C1 segment of cervical spinal cord (tissue), 14 donors: ENCODE measurements around the gene INAFM1.
"Not testable (repeated sequence)": the region's sequence is repeated elsewhere in the genome, so short reads cannot be mapped to it uniquely, and the experiment has no call there.

Experiments
- DNase-seq, 14 donors: peaks; one replicate each; lab custom pipeline; 2025; lab: John Stamatoyannopoulos, UW

The INAFM1 gene

GRCh38 chr19:47267350-47267759 is 7.3 kb upstream of the INAFM1 start:
- DNase-seq = peak in 13 of 14 donors; percentile 7 to 73 (median 44)

DNA sequence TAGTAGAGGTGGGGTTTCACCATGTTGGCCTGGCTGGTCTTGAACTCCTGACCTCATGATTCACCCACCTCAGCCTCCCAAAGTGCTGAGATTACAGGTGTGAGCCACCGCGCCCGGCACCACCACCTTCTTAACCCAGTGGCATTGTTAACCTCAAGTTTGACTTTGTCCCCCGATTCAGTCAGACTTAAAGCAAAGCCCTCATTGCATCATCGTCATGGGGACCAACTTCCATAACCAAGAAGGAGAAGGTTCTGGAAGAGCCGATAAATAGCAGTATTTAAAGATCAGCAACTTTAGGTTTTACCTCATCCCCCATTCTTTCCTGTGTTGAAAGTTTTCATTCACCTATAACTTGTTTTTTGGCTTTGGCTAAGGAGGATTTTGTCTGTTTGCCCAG is 6.7 kb upstream of the INAFM1 start:
- DNase-seq = no peak

GRCh38 chr19:47269596-47269995 is 5.1 kb upstream of the INAFM1 start:
- DNase-seq = no peak

DNA sequence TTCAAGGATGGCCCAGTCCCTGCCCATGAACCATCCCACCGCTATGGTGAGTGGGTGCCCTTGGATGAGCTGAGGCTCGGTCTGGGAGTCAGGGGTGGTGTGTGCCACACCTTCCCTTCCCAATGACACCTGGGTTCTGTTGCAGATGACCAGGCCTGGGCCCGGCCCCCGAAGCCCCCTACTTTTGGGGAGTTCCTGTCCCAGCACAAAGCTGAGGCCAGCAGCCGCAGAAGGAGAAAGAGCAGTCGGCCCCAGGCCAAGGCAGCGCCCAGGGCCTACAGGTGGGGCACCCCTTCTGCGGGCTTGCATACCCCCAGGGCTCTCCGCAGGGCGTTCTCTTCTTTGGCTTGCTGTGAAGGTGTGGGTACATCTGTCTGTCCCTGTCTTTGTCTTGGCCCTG is 4.3 kb upstream of the INAFM1 start:
- DNase-seq = no peak

DNA sequence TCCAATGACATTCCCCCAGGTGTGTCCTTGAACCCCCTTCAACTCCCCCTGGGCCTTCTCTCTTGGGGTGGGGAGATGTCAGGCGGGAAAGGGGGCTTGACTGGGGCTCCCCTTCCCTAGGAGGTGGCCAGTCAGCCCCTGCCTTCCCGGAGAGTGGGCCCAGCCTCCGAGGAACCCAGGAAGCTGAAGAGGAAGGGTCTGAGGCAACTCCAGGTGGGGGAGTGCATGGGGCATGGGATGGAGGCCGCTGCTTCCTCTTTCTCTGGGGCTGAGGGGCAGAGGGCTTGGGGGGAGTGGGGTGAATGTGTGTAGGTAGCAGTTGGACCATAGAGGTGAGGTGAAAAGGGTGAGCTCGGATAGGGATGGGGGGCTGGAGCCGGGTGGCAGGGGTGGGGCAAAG is 2.7 kb upstream of the INAFM1 start:
- no peak for DNase-seq

- peak in 4 of 14 donors; percentile 23 to 67 (median 50) for DNase-seq
Measured at GRCh38 chr19:47272448-47273312, 2.0 kb upstream of the INAFM1 start.

- peak; percentile 34 to 88 (median 75) for DNase-seq
Measured at GRCh38 chr19:47273313-47274070, 1.2 kb upstream of the INAFM1 start.

- DNase-seq = peak in 4 of 14 donors; percentile 15 to 51 (median 39)
Measured at GRCh38 chr19:47274891-47275761, 441 bp downstream of the INAFM1 start.

DNA sequence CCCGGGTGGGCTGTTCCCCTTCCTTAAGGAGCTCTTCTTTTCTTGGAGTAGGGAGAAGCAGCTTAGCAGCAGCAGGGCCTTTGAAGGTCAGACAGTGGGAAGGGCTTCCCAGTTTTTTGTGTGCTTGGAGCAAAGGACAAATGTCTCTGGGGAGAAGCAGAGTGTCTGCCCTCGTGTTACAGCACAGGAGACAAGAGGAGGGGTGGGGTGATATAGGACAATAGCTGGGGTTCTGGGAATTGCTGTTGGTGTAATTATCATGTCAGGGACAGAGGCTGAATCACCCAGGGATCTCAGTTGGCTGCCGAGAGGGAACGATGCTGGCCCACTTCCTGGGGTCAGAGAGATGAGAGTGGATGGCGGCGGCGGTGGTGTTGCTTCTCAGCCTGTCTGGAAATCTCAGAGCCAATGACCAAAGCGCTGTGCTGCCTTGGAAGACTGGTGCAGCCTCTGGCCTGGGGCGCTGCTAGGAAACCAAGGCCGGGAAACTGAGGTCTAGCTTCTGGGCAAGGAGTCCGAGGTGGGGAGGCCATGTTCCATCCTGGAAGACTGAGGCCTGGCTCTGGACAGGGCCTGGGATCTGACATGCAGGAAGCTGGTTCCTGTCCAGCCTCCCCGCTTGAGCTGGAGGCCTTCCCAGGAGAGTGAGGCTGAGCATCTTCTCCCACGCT is 1.2 kb downstream of the INAFM1 start:
- DNase-seq = peak in 4 of 14 donors; percentile 6 to 64 (median 22)

- not testable (repeated sequence) for DNase-seq
Measured at GRCh38 chr19:47276513-47276912, 1.8 kb downstream of the INAFM1 start.

GRCh38 chr19:47280183-47280797 is 5.6 kb downstream of the INAFM1 start:
- DNase-seq = no peak

- no peak for DNase-seq
Measured at GRCh38 chr19:47283405-47284059, 8.8 kb downstream of the INAFM1 start.

- DNase-seq = peak in 4 of 14 donors; percentile 5 to 35 (median 22)
Measured at GRCh38 chr19:47284324-47284899, 9.7 kb downstream of the INAFM1 start.

- DNase-seq = peak in 9 of 14 donors; percentile 5 to 63 (median 38)
Measured at GRCh38 chr19:47296036-47296435, 21.4 kb downstream of the INAFM1 start.

DNA sequence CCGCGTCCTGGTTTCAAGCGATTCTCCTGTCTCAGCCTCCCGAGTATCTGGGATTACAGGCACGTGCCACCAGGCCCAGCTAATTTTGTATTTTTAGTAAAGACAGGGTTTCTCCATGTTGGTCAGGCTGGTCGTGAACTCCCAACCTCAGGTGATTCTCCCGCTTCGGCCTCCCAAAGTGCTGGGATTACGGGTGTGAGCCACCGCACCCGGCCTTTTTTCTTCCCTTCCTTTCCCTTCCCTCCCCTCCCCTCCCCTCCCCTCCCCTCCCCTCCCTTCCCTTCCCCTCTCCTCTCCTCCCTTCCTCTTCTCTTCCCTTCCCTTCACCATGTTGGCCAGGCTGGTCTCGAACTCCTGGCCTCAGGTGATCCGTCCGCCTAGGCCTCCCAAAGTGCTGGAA is 26.2 kb downstream of the INAFM1 start:
- not testable (repeated sequence) for DNase-seq

GRCh38 chr19:47302249-47302648 is 27.6 kb downstream of the INAFM1 start:
- DNase-seq = no peak

- DNase-seq = no peak
Measured at GRCh38 chr19:47303966-47304365, 29.3 kb downstream of the INAFM1 start.

DNA sequence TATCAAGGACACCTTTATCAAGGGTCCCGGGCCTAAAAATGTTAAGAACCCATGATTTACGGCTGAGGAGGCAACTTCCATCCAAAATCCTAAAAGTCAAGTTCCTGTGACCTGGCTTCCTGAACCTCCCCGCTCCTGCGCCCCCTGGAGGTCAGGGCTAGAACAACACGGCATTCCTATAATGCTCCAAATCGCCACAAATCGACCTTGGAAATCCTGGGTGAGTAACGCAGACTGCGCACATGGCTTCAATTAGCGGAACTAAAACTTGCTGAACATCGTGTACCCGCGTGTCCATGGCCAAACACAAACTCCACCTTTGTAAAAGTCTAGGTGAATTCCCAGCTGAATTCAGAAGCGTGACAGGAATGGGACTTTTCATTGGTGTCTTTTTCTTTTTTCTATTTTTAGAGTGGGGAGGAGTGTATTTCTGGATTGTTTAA is 30.6 kb downstream of the INAFM1 start:
- peak in 5 of 14 donors; percentile 1 to 38 (median 21) for DNase-seq

DNA sequence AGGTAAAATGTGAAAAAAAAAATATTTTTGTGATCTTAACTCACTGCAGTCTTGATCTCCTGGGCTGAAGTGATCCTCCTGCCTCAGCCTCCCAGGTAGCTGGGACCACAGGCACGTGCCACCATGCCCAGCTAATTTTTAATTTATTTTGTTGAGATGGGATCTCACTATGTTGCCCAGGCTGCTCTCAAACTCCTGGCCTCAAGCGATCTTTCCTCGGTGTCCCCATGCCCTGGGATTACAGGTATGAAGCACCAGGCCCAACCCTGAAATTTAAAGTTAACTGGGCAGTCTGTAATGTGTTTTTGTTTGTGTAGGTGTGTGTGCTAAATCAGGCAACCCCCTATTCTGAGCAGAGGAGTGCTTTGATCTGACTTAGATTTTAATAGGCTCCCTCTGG is 31.6 kb downstream of the INAFM1 start:
- DNase-seq = no peak

DNA sequence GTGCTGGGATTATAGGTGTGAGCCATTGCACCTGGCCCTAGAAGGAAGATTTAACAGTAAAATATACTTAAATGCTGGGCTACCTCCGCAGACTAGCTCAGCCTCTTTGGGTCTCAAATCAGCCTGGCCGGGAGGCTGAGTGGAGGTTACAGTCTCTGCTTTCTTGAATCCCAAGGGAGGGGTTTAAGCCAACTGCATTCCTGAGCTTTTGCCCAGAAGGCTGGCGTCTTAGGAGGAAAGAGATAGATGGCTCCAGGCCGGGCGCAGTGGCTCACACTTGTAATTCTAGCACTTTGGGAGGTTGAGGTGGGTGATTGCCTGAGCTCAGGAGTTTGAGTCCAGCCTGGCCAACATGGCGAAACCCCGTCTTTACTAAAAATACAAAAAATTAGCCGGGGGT is 34.4 kb downstream of the INAFM1 start:
- no peak for DNase-seq
